ENCODE results near the gene ANKRD52. TPM values are rescaled to one million over a fixed set of nuclear protein-coding genes. Genes with fewer than 3 reads are reported as not detected.

The ANKRD52 gene
- total RNA-seq, 2 donors from 2014 or later = 15.2 to 21.0 TPM

DNA sequence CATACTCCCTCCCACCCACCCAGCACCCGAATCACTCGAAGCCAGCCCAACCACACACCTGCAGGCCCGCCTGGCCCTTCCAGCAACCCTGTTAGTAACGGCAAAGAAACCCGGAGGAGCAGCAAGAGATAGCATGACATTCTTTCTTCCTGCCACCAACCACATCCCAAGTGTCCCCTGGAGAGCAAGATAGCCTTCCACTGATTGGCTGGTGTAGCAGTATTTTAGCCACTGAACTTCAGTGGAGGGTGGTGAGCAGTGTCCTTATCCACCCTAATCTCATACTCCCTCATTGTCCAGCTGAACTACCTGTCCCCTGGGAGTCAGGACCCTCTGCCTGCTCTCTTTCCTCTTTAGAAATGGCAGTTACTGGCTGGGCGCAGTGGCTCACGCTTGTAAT, 29.1 kb downstream of the ANKRD52 start:
- H3K27ac ChIP-seq = peak overlapping the region in 3 of 4 donors; percentile 72 to 89 (median 88)
- intact Hi-C loops (cut with DNase I) = no loop called here
- ATAC-seq = no peak

GRCh38 chr12:56224954-56225353, 33.2 kb downstream of the ANKRD52 start:
- peaks cover 55% of the 10 kb centered on the region for H3K4me1 ChIP-seq
- 34 to 35% methylated on average over 10 to 11 of the region's 11 CpGs for WGBS, 2 donors
- DNase-seq (peak in 1 of 4 donors; percentile 13), ATAC-seq (no peak)
- H3K27ac ChIP-seq = peak overlapping the region in 3 of 4 donors; percentile 96 to 98 (median 97)
- peak overlapping the region in 1 of 2 donors; percentile 32 for H3K4me3 ChIP-seq
- TF ChIP-seq CTCF (IDR thresholded peaks at IDR 0.05) = no peak
- TF ChIP-seq POLR2A (IDR thresholded peaks at IDR 0.05) = no peak
- no peaks in the 10 kb centered on the region for H3K9me3 ChIP-seq
- H3K27me3 ChIP-seq = no peaks in the 10 kb centered on the region
- no peaks in the 10 kb centered on the region for H3K36me3 ChIP-seq (replicated peaks in 1 of 2; ENCODE audit: insufficient read depth in 1 of 2, low read depth in 2 of 2)
- intact Hi-C loops (cut with DNase I) = no loop called here

More for the DNA sequence above, 29.1 kb downstream of the ANKRD52 start:
- no peaks in the 10 kb centered on the region for H3K36me3 ChIP-seq (replicated peaks in 1 of 2; ENCODE audit: insufficient read depth in 1 of 2, low read depth in 2 of 2)
- DNase-seq = no peak
- no peaks in the 10 kb centered on the region for H3K27me3 ChIP-seq
- H3K4me3 ChIP-seq = no peak overlapping the region
- WGBS, 2 donors = 81 to 84% methylated on average over 5 to 7 of the region's 7 CpGs
- no peaks in the 10 kb centered on the region for H3K9me3 ChIP-seq
- peaks cover 38% of the 10 kb centered on the region for H3K4me1 ChIP-seq
- TF ChIP-seq CTCF (IDR thresholded peaks at IDR 0.05) = no peak
- no peak for TF ChIP-seq POLR2A (IDR thresholded peaks at IDR 0.05)

GRCh38 chr12:56224102-56224701, 34.0 kb downstream of the ANKRD52 start, which contains the start of gene NABP2:
Gene NABP2 (plus strand): TSS chr12:56224342. CDS start chr12:56224857, 515 bp downstream.
- H3K4me1 ChIP-seq = peaks cover 47% of the 10 kb centered on the region
- H3K4me3 ChIP-seq = peak within 1 kb of the TSS; percentile 32 to 41
- no peaks in the 10 kb centered on the region for H3K27me3 ChIP-seq
- intact Hi-C loops (cut with DNase I) = no loop called here
- DNase-seq (peak; percentile 98), ATAC-seq (peak; percentile 88)
- H3K9me3 ChIP-seq = no peaks in the 10 kb centered on the region
- 0% methylated on average over 6 to 41 of the region's 41 CpGs for WGBS, 2 donors
- TF ChIP-seq CTCF (IDR thresholded peaks at IDR 0.05) = peak; percentile 79 to 96 (median 92)
- peak in 2 of 3 donors; percentile 63 to 65 for TF ChIP-seq POLR2A (IDR thresholded peaks at IDR 0.05)
- H3K36me3 ChIP-seq (replicated peaks in 1 of 2; ENCODE audit: insufficient read depth in 1 of 2, low read depth in 2 of 2) = no peaks in the 10 kb centered on the region
- peak within 1 kb of the TSS; percentile 96 to 98 (median 98) for H3K27ac ChIP-seq

GRCh38 chr12:56223571-56224101, 34.5 kb downstream of the ANKRD52 start:
- no peaks in the 10 kb centered on the region for H3K27me3 ChIP-seq
- intact Hi-C loops (cut with DNase I) = no loop called here
- peak in 1 of 3 donors; percentile 62 for TF ChIP-seq POLR2A (IDR thresholded peaks at IDR 0.05)
- no peak for TF ChIP-seq CTCF (IDR thresholded peaks at IDR 0.05)
- no peak for DNase-seq
- H3K4me3 ChIP-seq = no peak overlapping the region
- H3K27ac ChIP-seq = peak overlapping the region; percentile 65 to 98 (median 96)
- H3K36me3 ChIP-seq (replicated peaks in 1 of 2; ENCODE audit: insufficient read depth in 1 of 2, low read depth in 2 of 2) = no peaks in the 10 kb centered on the region
- no peaks in the 10 kb centered on the region for H3K9me3 ChIP-seq
- WGBS, 2 donors = 20 to 29% methylated on average over 14 to 15 of the region's 15 CpGs
- peaks cover 45% of the 10 kb centered on the region for H3K4me1 ChIP-seq
- no peak for ATAC-seq
